Osteoblast (primary cell): ENCODE data around the gene PXMP4. TPM values are rescaled to one million over a fixed set of nuclear protein-coding genes. Genes with fewer than 3 reads are reported as not detected.
A peak's percentile ranks its signal among the peaks of the same experiment; 100 is the strongest.

Experiments used
- DNase-seq: peaks from one replicate; pipeline ENCODE4 v3.0.0; 2011; ENCODE audit warnings: low spot score, mixed read lengths; ENCODE audit not compliant: insufficient read length; ENCODE audit errors: missing footprints
- H2AFZ ChIP-seq: 2 replicates; pipeline ENCODE4 v1.6.0; 2011; ENCODE audit warnings: mild to moderate bottlenecking, low read length
- H3K27ac ChIP-seq: 2 replicates; pipeline ENCODE4 v1.5.1; 2011; ENCODE audit warnings: mild to moderate bottlenecking, low read depth, low read length, moderate library complexity
- H3K27me3 ChIP-seq: 2 replicates; pipeline ENCODE4 v1.6.0; 2012; ENCODE audit warnings: mild to moderate bottlenecking, control low read depth, inconsistent platforms, low read length, moderate library complexity; ENCODE audit not compliant: insufficient read depth
- H3K36me3 ChIP-seq: 2 replicates; pipeline ENCODE4 v1.5.1; 2011; ENCODE audit warnings: mild to moderate bottlenecking, low read length, control low read depth, moderate library complexity; ENCODE audit not compliant: insufficient read depth
- H3K4me1 ChIP-seq: 2 replicates; pipeline ENCODE4 v1.5.1; 2011; ENCODE audit warnings: mild to moderate bottlenecking, low read length, control low read depth, moderate library complexity; ENCODE audit not compliant: insufficient read depth
- H3K4me2 ChIP-seq: 2 replicates; pipeline ENCODE4 v1.6.0; 2011; ENCODE audit warnings: mild to moderate bottlenecking, low read length; ENCODE audit not compliant: insufficient read depth
- H3K4me3 ChIP-seq: fragments of 200-600 bp; sonication (generic); 3 replicates; pipeline ENCODE4 v1.5.1; 2012; ENCODE audit warnings: mild to moderate bottlenecking, low read length, inconsistent platforms; ENCODE audit not compliant: insufficient read depth
- H3K79me2 ChIP-seq: 2 replicates; pipeline ENCODE4 v1.6.0; 2012; ENCODE audit warnings: mild to moderate bottlenecking, low read length, control low read depth, inconsistent platforms; ENCODE audit not compliant: insufficient read depth
- H3K9me3 ChIP-seq: 2 replicates; pipeline ENCODE4 v1.5.1; 2011; ENCODE audit warnings: low read depth, low read length, control low read depth
- H4K20me1 ChIP-seq: 2 replicates; pipeline ENCODE4 v1.6.0; 2012; ENCODE audit warnings: mild to moderate bottlenecking, low read length, control low read depth; ENCODE audit not compliant: insufficient read depth
- total RNA-seq: library from RNA; depleted of rRNA; stranded (reverse); fragments of >200 nt; gene quantifications from 2 replicates; pipeline ENCODE4 v1.2.3, GENCODE V29; 2012
- TF ChIP-seq, protein P1 (sequence below): IDR thresholded peaks from 2 replicates; pipeline ENCODE4 v1.5.1; 2011; ENCODE audit warnings: mild to moderate bottlenecking, low read depth, low read length, moderate library complexity; ENCODE audit errors: extremely low read depth

PXMP4 gene
- total RNA-seq, 1 donor: 5.1 TPM

DNA sequence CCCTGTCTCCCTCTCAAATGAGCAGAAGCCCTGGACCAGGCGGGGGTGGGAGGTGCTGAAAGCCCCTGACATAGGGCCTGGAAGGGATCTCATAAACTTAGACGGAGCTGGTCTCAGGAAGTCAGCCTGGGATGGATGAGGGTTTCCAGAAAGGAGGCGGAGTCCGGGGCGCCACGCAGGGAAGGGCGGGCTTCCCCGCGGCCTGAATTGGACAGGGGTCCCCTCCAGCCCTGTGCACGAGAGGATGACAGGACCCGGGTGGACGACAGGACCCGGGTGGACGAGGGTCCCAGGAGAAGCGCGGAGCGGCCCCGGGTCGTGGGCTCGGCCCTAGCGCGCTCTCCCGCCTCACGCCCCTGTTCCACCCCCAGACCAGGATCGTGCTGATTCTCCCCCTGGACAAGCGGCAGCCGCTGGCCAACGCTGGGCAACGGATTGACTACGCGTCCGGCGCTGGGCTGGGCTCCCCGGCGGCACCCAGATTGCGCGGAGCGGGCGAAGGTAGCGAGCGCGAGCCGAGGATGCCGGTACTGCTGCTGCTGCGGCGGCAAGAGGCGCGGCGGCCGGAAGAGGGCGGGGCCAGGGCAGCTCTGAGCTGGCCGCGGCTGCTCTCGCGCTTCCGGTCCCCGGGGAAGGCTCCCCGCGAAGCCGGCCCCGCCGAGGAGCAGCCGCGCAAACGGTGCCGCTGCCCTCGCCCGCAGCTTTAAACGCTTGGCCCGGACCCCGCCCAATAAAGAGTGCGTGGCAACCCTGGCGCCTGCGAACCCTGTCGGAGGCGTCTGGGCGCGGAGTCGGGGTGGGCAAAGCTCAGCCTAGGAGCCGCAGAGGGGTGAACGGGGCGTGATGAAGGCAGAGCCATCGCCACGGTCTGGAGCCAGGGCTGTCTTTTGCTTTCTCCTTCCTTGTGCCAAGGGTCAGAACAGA, 56.7 kb downstream of the PXMP4 start:
- Histone ChIP-seq H3K4me2 (peak overlapping the region; percentile 97), H3K27ac (peak overlapping the region; percentile 77), H3K27me3 (no peaks in the 10 kb centered on the region), H3K79me2 (no peaks in the 10 kb centered on the region), H3K9me3 (no peaks in the 10 kb centered on the region), H4K20me1 (no peaks in the 10 kb centered on the region), H3K4me1 (peaks cover 26% of the 10 kb centered on the region), H3K36me3 (peaks cover under 1% of the 10 kb centered on the region), H3K4me3 (peak overlapping the region; percentile 77), H2AFZ (peak overlapping the region; percentile 88)
- TF ChIP-seq, protein P1, sequence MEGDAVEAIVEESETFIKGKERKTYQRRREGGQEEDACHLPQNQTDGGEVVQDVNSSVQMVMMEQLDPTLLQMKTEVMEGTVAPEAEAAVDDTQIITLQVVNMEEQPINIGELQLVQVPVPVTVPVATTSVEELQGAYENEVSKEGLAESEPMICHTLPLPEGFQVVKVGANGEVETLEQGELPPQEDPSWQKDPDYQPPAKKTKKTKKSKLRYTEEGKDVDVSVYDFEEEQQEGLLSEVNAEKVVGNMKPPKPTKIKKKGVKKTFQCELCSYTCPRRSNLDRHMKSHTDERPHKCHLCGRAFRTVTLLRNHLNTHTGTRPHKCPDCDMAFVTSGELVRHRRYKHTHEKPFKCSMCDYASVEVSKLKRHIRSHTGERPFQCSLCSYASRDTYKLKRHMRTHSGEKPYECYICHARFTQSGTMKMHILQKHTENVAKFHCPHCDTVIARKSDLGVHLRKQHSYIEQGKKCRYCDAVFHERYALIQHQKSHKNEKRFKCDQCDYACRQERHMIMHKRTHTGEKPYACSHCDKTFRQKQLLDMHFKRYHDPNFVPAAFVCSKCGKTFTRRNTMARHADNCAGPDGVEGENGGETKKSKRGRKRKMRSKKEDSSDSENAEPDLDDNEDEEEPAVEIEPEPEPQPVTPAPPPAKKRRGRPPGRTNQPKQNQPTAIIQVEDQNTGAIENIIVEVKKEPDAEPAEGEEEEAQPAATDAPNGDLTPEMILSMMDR: no peak
- DNase-seq: peak; percentile 98

DNA sequence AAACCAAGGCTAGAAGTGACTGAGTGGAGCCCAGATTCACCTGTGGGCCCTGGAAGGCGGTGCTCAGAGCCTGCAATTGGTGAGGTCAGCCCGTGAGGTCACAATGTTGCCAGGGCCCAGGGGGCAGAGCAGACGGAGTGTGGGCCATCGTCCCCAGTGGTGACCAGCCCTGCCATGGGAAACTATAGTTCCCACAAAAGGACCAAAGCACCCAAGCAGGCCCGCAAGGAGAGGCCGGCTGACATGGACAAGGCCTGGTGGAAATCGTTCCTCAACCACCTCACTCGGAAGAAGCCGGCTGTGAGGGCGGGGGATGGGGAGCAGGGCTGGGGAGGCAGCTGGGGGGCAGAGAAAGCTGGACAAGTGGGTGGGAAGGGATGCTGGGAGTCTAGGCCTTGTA, 57.9 kb downstream of the PXMP4 start, which contains the start of gene C20orf144:
Gene C20orf144 (plus strand): TSS at position 156 of the 400 bp plus-strand sequence. CDS start 19 bp downstream, at position 175.
- Histone ChIP-seq H3K4me1 (peaks cover 16% of the 10 kb centered on the region), H3K4me2 (peak within 1 kb of the TSS; percentile 97), H3K36me3 (peaks cover 5% of the 10 kb centered on the region), H4K20me1 (no peaks in the 10 kb centered on the region), H3K79me2 (no peaks in the 10 kb centered on the region), H2AFZ (peak within 1 kb of the TSS; percentile 88), H3K4me3 (peak within 1 kb of the TSS; percentile 77), H3K27ac (peak within 1 kb of the TSS; percentile 77), H3K27me3 (no peaks in the 10 kb centered on the region), H3K9me3 (no peaks in the 10 kb centered on the region)
- TF ChIP-seq, protein P1: no peak
- peak; percentile 71 for DNase-seq

GRCh38 chr20:33660685-33661058, 59.4 kb downstream of the PXMP4 start:
- H2AFZ ChIP-seq: no peak overlapping the region
- H3K4me3 ChIP-seq: no peak overlapping the region
- no peaks in the 10 kb centered on the region for H3K27me3 ChIP-seq
- H3K4me2 ChIP-seq: no peak overlapping the region
- H3K27ac ChIP-seq: no peak overlapping the region
- no peaks in the 10 kb centered on the region for H4K20me1 ChIP-seq
- TF ChIP-seq, protein P1: no peak
- H3K4me1 ChIP-seq: peaks cover 10% of the 10 kb centered on the region
- H3K79me2 ChIP-seq: no peaks in the 10 kb centered on the region
- peak; percentile 69 for DNase-seq
- no peaks in the 10 kb centered on the region for H3K9me3 ChIP-seq
- H3K36me3 ChIP-seq: peaks cover 5% of the 10 kb centered on the region

GRCh38 chr20:33660035-33660684, 60.0 kb downstream of the PXMP4 start:
- no peaks in the 10 kb centered on the region for H4K20me1 ChIP-seq
- H3K27ac ChIP-seq: no peak overlapping the region
- H3K79me2 ChIP-seq: no peaks in the 10 kb centered on the region
- peak; percentile 63 for DNase-seq
- H3K4me1 ChIP-seq: peaks cover 10% of the 10 kb centered on the region
- no peak overlapping the region for H3K4me2 ChIP-seq
- no peaks in the 10 kb centered on the region for H3K9me3 ChIP-seq
- peaks cover 5% of the 10 kb centered on the region for H3K36me3 ChIP-seq
- no peaks in the 10 kb centered on the region for H3K27me3 ChIP-seq
- no peak overlapping the region for H2AFZ ChIP-seq
- TF ChIP-seq, protein P1: no peak
- H3K4me3 ChIP-seq: no peak overlapping the region
